ENCODE measurements around the gene SDK2. TPM values are rescaled to one million over a fixed set of nuclear protein-coding genes. Genes with fewer than 3 reads are reported as not detected.
"Not testable (repeated sequence)": the region's sequence is repeated elsewhere in the genome, so short reads cannot be mapped to it uniquely, and the experiment has no call there.

Gene SDK2
- total RNA-seq, 4 donors from 2014 or later = 1.5 to 7.0 (median 3.7) TPM

GRCh38 chr17:73337330-73337710, 306.9 kb downstream of the SDK2 start:
- H3K4me1 ChIP-seq = peaks cover 3 to 24% of the 10 kb centered on the region in 2 donors
- DNase-seq = no peak
- H3K27me3 ChIP-seq = no peaks in the 10 kb centered on the region
- 81 to 86% methylated on average over 3 to 4 of the region's 4 CpGs for WGBS, 2 donors
- H3K4me3 ChIP-seq (replicated peaks in 1 of 3) = no peak overlapping the region
- no peak for TF ChIP-seq POLR2A (IDR thresholded peaks at IDR 0.05)
- TF ChIP-seq, protein P1, sequence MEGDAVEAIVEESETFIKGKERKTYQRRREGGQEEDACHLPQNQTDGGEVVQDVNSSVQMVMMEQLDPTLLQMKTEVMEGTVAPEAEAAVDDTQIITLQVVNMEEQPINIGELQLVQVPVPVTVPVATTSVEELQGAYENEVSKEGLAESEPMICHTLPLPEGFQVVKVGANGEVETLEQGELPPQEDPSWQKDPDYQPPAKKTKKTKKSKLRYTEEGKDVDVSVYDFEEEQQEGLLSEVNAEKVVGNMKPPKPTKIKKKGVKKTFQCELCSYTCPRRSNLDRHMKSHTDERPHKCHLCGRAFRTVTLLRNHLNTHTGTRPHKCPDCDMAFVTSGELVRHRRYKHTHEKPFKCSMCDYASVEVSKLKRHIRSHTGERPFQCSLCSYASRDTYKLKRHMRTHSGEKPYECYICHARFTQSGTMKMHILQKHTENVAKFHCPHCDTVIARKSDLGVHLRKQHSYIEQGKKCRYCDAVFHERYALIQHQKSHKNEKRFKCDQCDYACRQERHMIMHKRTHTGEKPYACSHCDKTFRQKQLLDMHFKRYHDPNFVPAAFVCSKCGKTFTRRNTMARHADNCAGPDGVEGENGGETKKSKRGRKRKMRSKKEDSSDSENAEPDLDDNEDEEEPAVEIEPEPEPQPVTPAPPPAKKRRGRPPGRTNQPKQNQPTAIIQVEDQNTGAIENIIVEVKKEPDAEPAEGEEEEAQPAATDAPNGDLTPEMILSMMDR (IDR thresholded peaks at IDR 0.05) = no peak
- no peaks in the 10 kb centered on the region for H3K9me3 ChIP-seq
- intact Hi-C loops (cut with DNase I) = no loop called here
- H3K27ac ChIP-seq = peak overlapping the region in 2 of 3 donors; percentile 12 to 29
- no peaks in the 10 kb centered on the region for H3K36me3 ChIP-seq

DNA sequence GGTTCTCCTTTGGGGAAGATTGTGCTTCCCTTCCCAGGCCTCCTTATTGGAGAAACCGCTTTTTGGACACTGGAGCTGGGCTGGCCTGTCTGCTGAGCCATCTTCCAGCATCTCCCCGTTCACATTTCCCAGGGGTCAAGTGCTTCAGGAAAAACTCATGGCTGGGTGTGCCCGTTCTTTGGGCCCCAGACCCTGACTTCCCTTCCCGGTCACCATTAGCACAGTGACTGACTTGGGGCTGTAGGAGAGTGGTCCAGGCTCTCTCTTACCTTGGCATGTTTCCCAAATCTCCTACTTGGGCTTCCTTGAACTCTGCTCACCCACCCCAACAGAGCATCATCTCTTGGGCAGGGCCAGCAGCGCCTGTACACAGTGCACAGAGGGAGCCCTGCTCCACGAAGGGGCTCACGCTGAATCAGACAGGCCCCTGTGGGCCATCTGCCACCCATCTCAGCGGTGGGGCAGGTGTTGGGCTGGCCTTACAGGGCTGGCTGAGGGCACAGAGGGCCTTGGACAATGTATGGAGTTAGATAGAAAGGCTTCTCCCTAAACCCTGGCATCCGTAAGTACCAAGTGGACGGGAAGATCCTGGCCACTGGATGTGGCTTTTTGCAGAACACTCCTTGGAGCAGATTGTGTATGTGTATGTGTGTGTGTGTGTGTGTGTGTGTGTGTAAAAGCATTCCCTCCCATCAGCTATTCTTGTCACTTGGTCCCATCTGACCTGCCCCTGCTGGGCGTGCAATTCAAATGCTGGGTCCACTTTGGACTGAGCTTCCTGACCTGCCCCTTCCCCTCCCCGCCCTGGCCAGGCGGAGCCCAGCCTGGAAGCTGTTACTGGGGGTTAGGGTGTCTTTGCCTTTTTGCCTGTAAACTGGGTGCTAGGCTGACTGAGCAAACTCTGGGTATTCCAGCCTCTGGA, 307.6 kb downstream of the SDK2 start:
- H3K9me3 ChIP-seq = no peaks in the 10 kb centered on the region
- no peaks in the 10 kb centered on the region for H3K36me3 ChIP-seq
- H3K27ac ChIP-seq = peak overlapping the region in 1 of 3 donors; percentile 12
- intact Hi-C loops (cut with DNase I) = no loop called here
- H3K27me3 ChIP-seq = no peaks in the 10 kb centered on the region
- H3K4me3 ChIP-seq (replicated peaks in 1 of 3) = no peak overlapping the region
- peaks cover 0 to 18% of the 10 kb centered on the region in 2 donors for H3K4me1 ChIP-seq
- WGBS, 2 donors = 81 to 89% methylated on average over 10 to 11 of the region's 13 CpGs
- TF ChIP-seq, protein P1 (IDR thresholded peaks at IDR 0.05) = no peak
- TF ChIP-seq POLR2A (IDR thresholded peaks at IDR 0.05) = no peak
- DNase-seq = no peak

DNA sequence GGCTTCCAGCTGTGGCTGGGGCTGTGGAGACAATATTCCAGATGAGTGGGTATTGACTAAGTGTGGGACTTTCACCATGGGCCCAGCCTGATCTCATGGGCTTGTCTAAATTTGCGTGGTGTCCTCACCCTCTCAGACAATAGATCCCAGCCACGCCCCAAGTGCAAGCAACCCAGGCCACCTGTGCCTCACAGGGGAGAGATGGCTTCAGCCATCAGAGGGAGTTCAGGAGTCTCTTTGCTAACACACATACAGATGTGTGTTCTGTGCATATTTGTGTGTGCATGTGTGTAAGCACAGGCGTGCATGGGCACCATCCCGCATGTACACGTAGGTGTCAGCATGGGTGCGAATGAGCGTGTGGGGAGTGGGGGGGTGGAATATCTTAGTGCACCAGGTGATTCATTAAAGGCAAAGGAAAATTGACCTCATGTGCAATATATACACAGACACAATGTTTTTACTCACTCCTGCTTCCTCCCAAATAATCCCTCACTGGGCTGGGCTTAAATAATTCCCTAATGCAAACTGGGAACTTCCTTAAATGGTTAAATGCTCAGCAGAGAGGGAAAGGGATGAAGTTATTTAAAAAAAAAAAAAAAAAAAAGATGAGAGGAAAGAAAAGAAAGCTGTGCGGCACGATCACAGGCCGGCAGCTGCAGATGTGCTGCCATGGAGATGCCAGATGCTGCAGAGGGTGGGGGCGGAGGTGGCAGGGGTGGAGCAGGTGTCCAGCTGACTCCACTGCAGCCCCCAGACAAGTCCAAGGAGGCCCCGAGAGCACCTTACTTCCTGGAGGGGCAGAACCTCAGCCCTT, 308.4 kb downstream of the SDK2 start:
- intact Hi-C loops (cut with DNase I) = no loop called here
- no peaks in the 10 kb centered on the region for H3K9me3 ChIP-seq
- H3K4me3 ChIP-seq (replicated peaks in 1 of 3) = no peak overlapping the region
- H3K27ac ChIP-seq = peak overlapping the region in 1 of 3 donors; percentile 5
- 88 to 89% methylated on average over 12 of the region's 12 CpGs for WGBS, 2 donors
- DNase-seq = no peak
- no peaks in the 10 kb centered on the region for H3K27me3 ChIP-seq
- no peaks in the 10 kb centered on the region for H3K36me3 ChIP-seq
- TF ChIP-seq, protein P1 (IDR thresholded peaks at IDR 0.05) = no peak
- TF ChIP-seq POLR2A (IDR thresholded peaks at IDR 0.05) = no peak
- peaks cover 0 to 13% of the 10 kb centered on the region in 2 donors for H3K4me1 ChIP-seq

DNA sequence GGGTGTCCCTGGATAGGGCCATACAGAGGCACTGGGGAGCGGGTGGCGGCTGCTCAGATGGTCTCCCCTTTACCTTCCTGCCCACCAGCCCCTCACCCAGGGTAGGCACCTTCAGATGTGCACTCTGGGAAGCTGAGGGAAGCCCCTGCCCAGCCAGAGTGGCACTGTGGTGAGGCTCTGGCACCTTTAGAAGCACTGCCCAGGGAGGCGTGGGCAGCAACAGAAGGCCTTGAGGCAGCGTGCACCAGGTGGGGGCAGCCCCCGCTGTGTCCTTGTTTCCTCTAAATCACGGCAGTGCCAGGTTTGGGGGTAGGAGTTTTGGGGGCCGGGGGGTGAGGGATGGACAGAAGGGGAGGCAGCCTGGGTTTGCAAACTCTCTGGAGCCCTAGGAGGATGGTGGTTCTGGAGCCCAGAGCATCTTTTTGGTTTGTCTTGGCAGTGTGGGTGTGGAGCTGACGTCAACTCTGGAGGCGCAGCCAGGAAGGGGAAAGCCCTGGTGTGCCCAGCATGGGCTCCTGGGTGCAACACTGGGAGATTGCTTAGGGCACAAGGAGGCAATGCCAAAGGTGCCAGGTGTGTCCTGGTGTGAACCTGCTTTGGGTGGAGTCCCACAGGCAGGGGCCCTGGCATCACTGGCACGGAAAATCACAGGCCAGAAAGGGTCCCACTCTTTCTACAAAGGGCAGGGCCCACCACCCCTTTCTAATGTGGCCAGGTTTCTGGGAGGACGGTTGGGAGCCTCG, 309.3 kb downstream of the SDK2 start:
- peaks cover 0 to 13% of the 10 kb centered on the region in 2 donors for H3K4me1 ChIP-seq
- no peak overlapping the region for H3K27ac ChIP-seq
- TF ChIP-seq POLR2A (IDR thresholded peaks at IDR 0.05) = no peak
- TF ChIP-seq, protein P1 (IDR thresholded peaks at IDR 0.05) = no peak
- DNase-seq = no peak
- no peak overlapping the region for H3K4me3 ChIP-seq (replicated peaks in 1 of 3)
- no peaks in the 10 kb centered on the region for H3K9me3 ChIP-seq
- H3K36me3 ChIP-seq = no peaks in the 10 kb centered on the region
- H3K27me3 ChIP-seq = no peaks in the 10 kb centered on the region
- WGBS, 2 donors = 78 to 85% methylated on average over 12 of the region's 12 CpGs
- intact Hi-C loops (cut with DNase I) = no loop called here

GRCh38 chr17:73333445-73333844, 310.8 kb downstream of the SDK2 start:
- H3K4me1 ChIP-seq; DNase-seq; H3K27me3 ChIP-seq; H3K27ac ChIP-seq; H3K4me3 ChIP-seq (replicated peaks in 1 of 3); intact Hi-C loops (cut with DNase I); H3K9me3 ChIP-seq; H3K36me3 ChIP-seq: not testable (repeated sequence)
- 79 to 87% methylated on average over 9 of the region's 9 CpGs for WGBS, 2 donors

Measured in thyroid gland (tissue), 4 donors.